ENCODE measurements around the gene PROCA1. TPM values are rescaled to one million over a fixed set of nuclear protein-coding genes. Genes with fewer than 3 reads are reported as not detected.

The PROCA1 gene
- total RNA-seq, 6 donors from 2014 or later = 1.2 to 11.5 (median 3.4) TPM

Small RNA genes within 50 kb of the gene (small RNA-seq; reads per million reads assigned to genes)
- gene SNORD42A (0 reads per million in 4 donors), gene SNORD42B (0 reads per million in 4 donors), gene SNORD4A (0 reads per million in 4 donors), gene SNORD4B (0 reads per million in 4 donors)

Other genes with a start within 250 kb of the PROCA1 start
- under 1 TPM in 3 of 6 donors, not detected in 3; 0.10 to 0.61 (median 0.14) TPM for gene SLC13A2, start 238.2 kb downstream of the PROCA1 start, total RNA-seq
- gene FOXN1, start 205.5 kb downstream of the PROCA1 start, total RNA-seq = under 1 TPM in 2 of 6 donors, not detected in 4; 0.07 to 0.54 TPM
- gene UNC119, start 159.3 kb downstream of the PROCA1 start, total RNA-seq = 10 to 100 TPM; 17.0 to 43.0 (median 25.6) TPM
- gene PIGS, start 140.4 kb downstream of the PROCA1 start, total RNA-seq = 10 to 100 TPM; 36.7 to 69.6 (median 58.1) TPM
- gene ALDOC, start 135.0 kb downstream of the PROCA1 start, total RNA-seq = 10 to 100 TPM in 5 of 6 donors, 1 to 10 TPM in 1; 6.3 to 19.2 (median 14.2) TPM
- 10 to 100 TPM in 1 of 6 donors, 1 to 10 TPM in 5; 4.4 to 34.6 (median 7.4) TPM for gene SPAG5, start 112.9 kb downstream of the PROCA1 start, total RNA-seq
- 10 to 100 TPM in 3 of 6 donors, 1 to 10 TPM in 3; 7.9 to 49.2 (median 11.7) TPM for gene RSKR, start 97.7 kb downstream of the PROCA1 start, total RNA-seq
- gene BLTP2, start 66.7 kb downstream of the PROCA1 start, total RNA-seq = 100 to 1,000 TPM in 5 of 6 donors, 10 to 100 TPM in 1; 98.1 to 250 (median 131) TPM
- 10 to 100 TPM; 43.2 to 91.1 (median 52.5) TPM for gene SDF2, start 50.0 kb downstream of the PROCA1 start, total RNA-seq
- 100 to 1,000 TPM in 1 of 6 donors, 10 to 100 TPM in 5; 57.3 to 128 (median 71.5) TPM for gene SUPT6H, start 49.7 kb downstream of the PROCA1 start, total RNA-seq
- 100 to 1,000 TPM in 2 of 6 donors, 10 to 100 TPM in 4; 69.5 to 123 (median 85.5) TPM for gene RAB34, start 6.0 kb upstream of the PROCA1 start, total RNA-seq
- 1,000 to 10,000 TPM in 2 of 6 donors, 100 to 1,000 TPM in 4; 206 to 1,142 (median 416) TPM for gene RPL23A, start 8.1 kb upstream of the PROCA1 start, total RNA-seq
- gene TLCD1, start 14.3 kb upstream of the PROCA1 start, total RNA-seq = 10 to 100 TPM in 3 of 6 donors, 1 to 10 TPM in 3; 4.1 to 25.8 (median 14.1) TPM
- 10 to 100 TPM in 3 of 6 donors, 1 to 10 TPM in 3; 3.5 to 34.6 (median 13.0) TPM for gene NEK8, start 16.9 kb upstream of the PROCA1 start, total RNA-seq
- 10 to 100 TPM; 34.8 to 84.9 (median 64.1) TPM for gene TRAF4, start 32.1 kb upstream of the PROCA1 start, total RNA-seq
- 10 to 100 TPM; 16.8 to 23.1 (median 20.1) TPM for gene FAM222B, start 130.9 kb upstream of the PROCA1 start, total RNA-seq
- 10 to 100 TPM; 22.4 to 41.3 (median 27.7) TPM for gene ERAL1, start 143.1 kb upstream of the PROCA1 start, total RNA-seq
- 100 to 1,000 TPM in 2 of 6 donors, 10 to 100 TPM in 4; 75.4 to 211 (median 85.8) TPM for gene FLOT2, start 185.8 kb upstream of the PROCA1 start, total RNA-seq
- 10 to 100 TPM in 5 of 6 donors, 1 to 10 TPM in 1; 2.1 to 21.8 (median 15.0) TPM for gene DHRS13, start 191.2 kb upstream of the PROCA1 start, total RNA-seq
- gene PHF12, start 239.6 kb upstream of the PROCA1 start, total RNA-seq = 100 to 1,000 TPM in 1 of 6 donors, 10 to 100 TPM in 5; 38.8 to 103 (median 62.7) TPM